HUES48 (cell line): Measurements from ENCODE around the gene MCRIP1.
A peak's percentile ranks its signal among the peaks of the same experiment; 100 is the strongest.

Source experiments
- H3K27ac ChIP-seq: one replicate; pipeline ENCODE4 v1.7.0; 2013; ENCODE audit warnings: low read depth, low read length, inconsistent platforms
- H3K27me3 ChIP-seq: 2 replicates; pipeline ENCODE4 v1.6.1; 2013; ENCODE audit warnings: mild to moderate bottlenecking, low read length; ENCODE audit not compliant: control insufficient read depth, insufficient read depth
- H3K36me3 ChIP-seq: 2 replicates; pipeline ENCODE4 v1.6.1; 2013; ENCODE audit warnings: low read length; ENCODE audit not compliant: control insufficient read depth, insufficient read depth
- H3K4me1 ChIP-seq: 2 replicates; pipeline ENCODE4 v1.6.1; 2013; ENCODE audit warnings: mild to moderate bottlenecking, low read length; ENCODE audit not compliant: control insufficient read depth, insufficient read depth
- H3K4me3 ChIP-seq: 2 replicates; pipeline ENCODE4 v1.5.1; 2013; ENCODE audit warnings: mild to moderate bottlenecking, low read depth, low read length
- H3K9ac ChIP-seq: 2 replicates; pipeline ENCODE4 v1.6.1; 2013; ENCODE audit warnings: mild to moderate bottlenecking, low read depth, low read length, moderate library complexity
- H3K9me3 ChIP-seq: 2 replicates; pipeline ENCODE4 v1.6.1; 2013; ENCODE audit warnings: low read length; ENCODE audit not compliant: control insufficient read depth, insufficient read depth

Gene MCRIP1

GRCh38 chr17:81833160-81833920 is at the start of gene MCRIP1:
Gene MCRIP1 (minus strand): TSS chr17:81833291. CDS start chr17:81824506, 8,785 bp downstream.
- Histone ChIP-seq H3K27me3 (no peaks in the 10 kb centered on the region), H3K36me3 (no peaks in the 10 kb centered on the region), H3K9ac (peak within 1 kb of the TSS; percentile 94), H3K9me3 (no peaks in the 10 kb centered on the region), H3K4me1 (peaks cover 8% of the 10 kb centered on the region), H3K27ac (peak within 1 kb of the TSS; percentile 94), H3K4me3 (peak within 1 kb of the TSS; percentile 90)

- Histone ChIP-seq H3K27me3 (no peaks in the 10 kb centered on the region), H3K4me3 (no peak overlapping the region), H3K27ac (no peak overlapping the region), H3K36me3 (peaks cover 46% of the 10 kb centered on the region), H3K4me1 (no peaks in the 10 kb centered on the region), H3K9me3 (no peaks in the 10 kb centered on the region), H3K9ac (no peak overlapping the region)
Measured at GRCh38 chr17:81879121-81879520, 46.0 kb upstream of the MCRIP1 start.

- Histone ChIP-seq H3K9me3 (no peaks in the 10 kb centered on the region), H3K27ac (no peak overlapping the region), H3K4me1 (no peaks in the 10 kb centered on the region), H3K27me3 (no peaks in the 10 kb centered on the region), H3K4me3 (no peak overlapping the region), H3K36me3 (peaks cover 44% of the 10 kb centered on the region), H3K9ac (no peak overlapping the region)
Measured at GRCh38 chr17:81878294-81878693, 45.2 kb upstream of the MCRIP1 start.

GRCh38 chr17:81877569-81877968 is 44.5 kb upstream of the MCRIP1 start:
- Histone ChIP-seq H3K9ac (no peak overlapping the region), H3K4me3 (no peak overlapping the region), H3K4me1 (no peaks in the 10 kb centered on the region), H3K27me3 (no peaks in the 10 kb centered on the region), H3K27ac (no peak overlapping the region), H3K36me3 (peaks cover 39% of the 10 kb centered on the region), H3K9me3 (no peaks in the 10 kb centered on the region)

GRCh38 chr17:81871387-81872230 is 38.5 kb upstream of the MCRIP1 start:
- Histone ChIP-seq H3K9me3 (no peaks in the 10 kb centered on the region), H3K9ac (peak overlapping the region; percentile 92), H3K4me1 (peaks cover 26% of the 10 kb centered on the region), H3K27me3 (no peaks in the 10 kb centered on the region), H3K27ac (peak overlapping the region; percentile 94), H3K36me3 (peaks cover 11% of the 10 kb centered on the region), H3K4me3 (peak overlapping the region; percentile 92)

- Histone ChIP-seq H3K9ac (peak within 1 kb of the TSS; percentile 92), H3K4me3 (peak within 1 kb of the TSS; percentile 92), H3K36me3 (peaks cover 11% of the 10 kb centered on the region), H3K27ac (peak within 1 kb of the TSS; percentile 94), H3K9me3 (no peaks in the 10 kb centered on the region), H3K27me3 (no peaks in the 10 kb centered on the region), H3K4me1 (peaks cover 26% of the 10 kb centered on the region)
Measured at GRCh38 chr17:81870981-81871386, 37.9 kb upstream of the MCRIP1 start, which contains the start of gene ARHGDIA. Gene ARHGDIA (minus strand): TSS chr17:81871337. CDS start chr17:81869930, 1,407 bp downstream.

- H3K4me3 ChIP-seq, result peak overlapping the region; percentile 87
- peak overlapping the region; percentile 70 for H3K9ac ChIP-seq
- no peaks in the 10 kb centered on the region for H3K27me3 ChIP-seq
- H3K9me3 ChIP-seq, result no peaks in the 10 kb centered on the region
- peaks cover 26% of the 10 kb centered on the region for H3K4me1 ChIP-seq
- H3K36me3 ChIP-seq, result peaks cover 17% of the 10 kb centered on the region
- peak overlapping the region; percentile 94 for H3K27ac ChIP-seq
Measured at GRCh38 chr17:81870131-81870980, 37.3 kb upstream of the MCRIP1 start.

- peak overlapping the region; percentile 4; the same call in 1 of the 2 replicates for H3K9ac ChIP-seq
- peaks cover 26% of the 10 kb centered on the region for H3K4me1 ChIP-seq
- H3K27me3 ChIP-seq, result no peaks in the 10 kb centered on the region
- peaks cover 21% of the 10 kb centered on the region for H3K36me3 ChIP-seq
- H3K27ac ChIP-seq, result peak overlapping the region; percentile 94
- no peaks in the 10 kb centered on the region for H3K9me3 ChIP-seq
- peak overlapping the region; percentile 87 for H3K4me3 ChIP-seq
Measured at GRCh38 chr17:81869221-81870130, 36.4 kb upstream of the MCRIP1 start.

- Histone ChIP-seq H3K27me3 (no peaks in the 10 kb centered on the region), H3K9ac (peak overlapping the region; percentile 4; the same call in 1 of the 2 replicates), H3K4me3 (no peak overlapping the region), H3K27ac (peak overlapping the region; percentile 87), H3K4me1 (peaks cover 26% of the 10 kb centered on the region), H3K36me3 (peaks cover 26% of the 10 kb centered on the region), H3K9me3 (no peaks in the 10 kb centered on the region)
Measured at GRCh38 chr17:81868674-81869220, 35.7 kb upstream of the MCRIP1 start.
